GM21528 (cell line): Measurements from ENCODE around the gene PHACTR3.

ENCODE experiments used
- ATAC-seq: cut with Tn5 transposase; IDR thresholded peaks from one replicate; pipeline ENCODE4 v1.9.1; 2021; ENCODE audit warnings: mild to moderate bottlenecking, moderate library complexity; ENCODE audit not compliant: unreplicated experiment, low FRiP score

PHACTR3 gene

GRCh38 chr20:59807909-59808728, 203.8 kb downstream of the PHACTR3 start:
- no peak for ATAC-seq

GRCh38 chr20:59808729-59809381, 204.5 kb downstream of the PHACTR3 start:
- ATAC-seq, result no peak

- no peak for ATAC-seq
Measured at GRCh38 chr20:59809630-59810448, 205.5 kb downstream of the PHACTR3 start.

GRCh38 chr20:59810449-59811187, 206.3 kb downstream of the PHACTR3 start:
- ATAC-seq, result no peak

GRCh38 chr20:59811681-59812171, 207.4 kb downstream of the PHACTR3 start:
- no peak for ATAC-seq

- no peak for ATAC-seq
Measured at GRCh38 chr20:59812286-59813125, 208.2 kb downstream of the PHACTR3 start.

GRCh38 chr20:59813126-59813947, 209.0 kb downstream of the PHACTR3 start:
- no peak for ATAC-seq

- ATAC-seq, result no peak
Measured at GRCh38 chr20:59813948-59814839, 209.9 kb downstream of the PHACTR3 start.

- no peak for ATAC-seq
Measured at GRCh38 chr20:59814840-59815340, 210.6 kb downstream of the PHACTR3 start.

GRCh38 chr20:59816146-59816738, 211.9 kb downstream of the PHACTR3 start:
- ATAC-seq, result no peak

GRCh38 chr20:59817406-59817805, 213.1 kb downstream of the PHACTR3 start:
- no peak for ATAC-seq

GRCh38 chr20:59817846-59818615, 213.7 kb downstream of the PHACTR3 start:
- no peak for ATAC-seq

GRCh38 chr20:59818911-59819310, 214.6 kb downstream of the PHACTR3 start:
- ATAC-seq, result no peak

GRCh38 chr20:59819496-59820203, 215.3 kb downstream of the PHACTR3 start:
- no peak for ATAC-seq

GRCh38 chr20:59820204-59821041, 216.1 kb downstream of the PHACTR3 start:
- no peak for ATAC-seq
